Measurements from ENCODE around the gene SLC38A8. TPM values are rescaled to one million over a fixed set of nuclear protein-coding genes. Genes with fewer than 3 reads are reported as not detected.

The SLC38A8 gene
- total RNA-seq, 1 donor from 2014 or later = not detected

DNA sequence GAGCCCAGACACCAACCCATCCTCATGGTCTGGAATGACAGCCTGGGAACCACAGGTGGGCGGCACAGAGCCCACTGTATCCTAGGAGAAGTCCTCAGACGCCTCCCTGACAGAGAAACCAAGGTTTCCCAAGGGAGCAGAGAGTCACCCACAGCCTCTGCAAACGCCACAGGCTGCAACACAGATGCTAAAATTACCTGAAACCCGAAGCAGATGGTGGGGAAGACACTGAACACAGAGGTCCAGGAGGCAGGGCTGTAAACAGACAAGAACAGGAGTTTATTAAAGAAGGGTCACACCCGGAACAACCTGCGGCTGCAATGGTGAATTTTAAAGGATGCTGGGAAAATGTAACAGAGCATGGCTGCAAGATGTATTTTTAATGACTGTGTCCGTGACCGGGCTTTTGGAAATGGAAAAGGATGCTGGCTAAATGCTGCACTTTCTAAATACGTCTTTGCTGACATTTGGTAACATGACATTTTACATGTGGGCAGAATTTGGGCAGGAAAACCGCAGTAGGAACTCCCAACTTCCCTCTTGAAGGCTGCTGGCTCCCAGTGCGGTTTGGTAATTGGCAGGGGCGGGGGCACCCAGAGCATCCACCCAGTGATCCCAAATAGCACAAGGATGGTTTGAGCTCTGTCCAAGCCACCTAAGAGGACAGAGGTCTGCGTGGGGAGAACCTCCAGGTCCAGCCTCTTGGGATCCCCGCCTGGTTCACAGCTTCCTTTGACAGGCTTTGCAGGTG is 13.1 kb downstream of the SLC38A8 start:
- TF ChIP-seq, protein P1, sequence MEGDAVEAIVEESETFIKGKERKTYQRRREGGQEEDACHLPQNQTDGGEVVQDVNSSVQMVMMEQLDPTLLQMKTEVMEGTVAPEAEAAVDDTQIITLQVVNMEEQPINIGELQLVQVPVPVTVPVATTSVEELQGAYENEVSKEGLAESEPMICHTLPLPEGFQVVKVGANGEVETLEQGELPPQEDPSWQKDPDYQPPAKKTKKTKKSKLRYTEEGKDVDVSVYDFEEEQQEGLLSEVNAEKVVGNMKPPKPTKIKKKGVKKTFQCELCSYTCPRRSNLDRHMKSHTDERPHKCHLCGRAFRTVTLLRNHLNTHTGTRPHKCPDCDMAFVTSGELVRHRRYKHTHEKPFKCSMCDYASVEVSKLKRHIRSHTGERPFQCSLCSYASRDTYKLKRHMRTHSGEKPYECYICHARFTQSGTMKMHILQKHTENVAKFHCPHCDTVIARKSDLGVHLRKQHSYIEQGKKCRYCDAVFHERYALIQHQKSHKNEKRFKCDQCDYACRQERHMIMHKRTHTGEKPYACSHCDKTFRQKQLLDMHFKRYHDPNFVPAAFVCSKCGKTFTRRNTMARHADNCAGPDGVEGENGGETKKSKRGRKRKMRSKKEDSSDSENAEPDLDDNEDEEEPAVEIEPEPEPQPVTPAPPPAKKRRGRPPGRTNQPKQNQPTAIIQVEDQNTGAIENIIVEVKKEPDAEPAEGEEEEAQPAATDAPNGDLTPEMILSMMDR (conservative IDR thresholded peaks at IDR 0.05) = no peak
- H3K4me3 Mint-ChIP-seq = no peak overlapping the region
- no peak for DNase-seq (ENCODE audit: extremely low spot score, unreplicated experiment)
- H3K9me3 Mint-ChIP-seq = no peaks in the 10 kb centered on the region
- H3K4me1 Mint-ChIP-seq (ENCODE audit: unreplicated experiment) = peaks cover 11% of the 10 kb centered on the region
- H3K27ac Mint-ChIP-seq = no peak overlapping the region
- H3K36me3 Mint-ChIP-seq = no peaks in the 10 kb centered on the region
- H3K27me3 Mint-ChIP-seq = peaks cover 5% of the 10 kb centered on the region

DNA sequence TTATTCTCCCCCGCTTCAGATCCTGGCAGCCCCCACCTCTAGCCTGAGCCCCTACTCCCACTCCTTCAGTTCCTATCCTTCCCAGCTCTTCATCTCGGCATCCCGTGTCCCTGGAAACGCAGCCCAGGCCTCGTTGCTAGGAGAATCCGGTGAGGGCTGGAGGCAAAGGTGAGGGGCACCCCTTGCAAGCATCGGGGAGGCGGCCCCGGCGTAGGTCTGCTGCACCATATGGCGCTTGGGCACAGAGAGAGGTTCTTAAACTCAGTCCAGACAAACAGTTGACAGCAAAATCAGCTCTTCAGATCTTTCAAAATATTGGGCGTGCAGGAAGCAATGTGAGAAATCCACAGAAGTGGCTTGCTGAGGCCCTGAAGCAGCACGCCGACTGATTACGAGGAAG is 15.0 kb downstream of the SLC38A8 start:
- H3K4me1 Mint-ChIP-seq (ENCODE audit: unreplicated experiment) = peaks cover 20% of the 10 kb centered on the region
- DNase-seq (ENCODE audit: extremely low spot score, unreplicated experiment) = no peak
- TF ChIP-seq, protein P1 (conservative IDR thresholded peaks at IDR 0.05) = no peak
- H3K27ac Mint-ChIP-seq = peak overlapping the region; percentile 83
- H3K27me3 Mint-ChIP-seq = peaks cover 5% of the 10 kb centered on the region
- H3K36me3 Mint-ChIP-seq = no peaks in the 10 kb centered on the region
- H3K9me3 Mint-ChIP-seq = no peaks in the 10 kb centered on the region
- peak overlapping the region; percentile 74 for H3K4me3 Mint-ChIP-seq

DNA sequence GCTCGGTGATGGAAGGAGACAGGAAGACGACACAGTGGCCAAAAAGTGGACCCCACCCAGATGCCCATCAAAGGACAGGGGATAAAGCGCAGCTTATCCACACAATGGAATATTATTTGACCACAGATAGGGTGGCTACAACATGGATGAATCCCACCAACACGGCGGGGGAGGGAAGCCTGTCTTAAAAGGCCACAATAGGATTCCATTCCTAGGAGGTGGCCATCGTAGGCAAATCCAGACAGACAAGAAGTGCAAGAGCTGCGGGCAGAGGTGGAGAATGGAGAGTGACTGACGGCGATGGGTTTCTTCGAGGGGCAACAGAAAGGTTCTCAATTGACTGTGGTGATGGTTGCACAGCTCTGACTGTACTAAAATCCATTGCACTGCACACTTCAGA is 16.0 kb downstream of the SLC38A8 start:
- H3K36me3 Mint-ChIP-seq = no peaks in the 10 kb centered on the region
- peaks cover 21% of the 10 kb centered on the region for H3K4me1 Mint-ChIP-seq (ENCODE audit: unreplicated experiment)
- no peaks in the 10 kb centered on the region for H3K9me3 Mint-ChIP-seq
- TF ChIP-seq, protein P1 (conservative IDR thresholded peaks at IDR 0.05) = no peak
- H3K27ac Mint-ChIP-seq = peak overlapping the region; percentile 62
- H3K4me3 Mint-ChIP-seq = peak overlapping the region; percentile 16
- no peak for DNase-seq (ENCODE audit: extremely low spot score, unreplicated experiment)
- peaks cover 5% of the 10 kb centered on the region for H3K27me3 Mint-ChIP-seq

DNA sequence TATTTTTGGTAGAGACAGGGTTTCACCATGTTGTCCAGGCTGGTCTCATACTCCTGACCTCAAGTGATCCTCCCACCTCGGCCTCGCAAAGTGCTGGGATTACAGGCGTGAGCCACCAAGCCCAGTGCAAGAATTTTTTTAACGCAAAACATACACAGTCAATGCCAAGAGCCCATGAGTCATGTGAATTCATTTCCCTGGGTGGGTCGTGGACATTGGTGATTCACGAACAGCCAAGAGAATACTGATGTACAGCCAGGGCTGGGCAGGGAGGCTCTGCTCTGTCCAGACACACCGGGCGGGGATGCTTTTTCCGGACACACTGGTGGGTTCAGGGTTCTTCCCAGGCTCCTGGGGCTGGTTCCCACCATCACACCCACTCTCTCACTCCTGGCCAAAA is 17.7 kb downstream of the SLC38A8 start:
- TF ChIP-seq, protein P1 (conservative IDR thresholded peaks at IDR 0.05) = no peak
- Mint-ChIP-seq H3K36me3 (no peaks in the 10 kb centered on the region), H3K27me3 (no peaks in the 10 kb centered on the region), H3K4me1 (ENCODE audit: unreplicated experiment) (peaks cover 18% of the 10 kb centered on the region), H3K9me3 (no peaks in the 10 kb centered on the region), H3K4me3 (no peak overlapping the region), H3K27ac (peak overlapping the region; percentile 64)
- DNase-seq (ENCODE audit: extremely low spot score, unreplicated experiment) = no peak

DNA sequence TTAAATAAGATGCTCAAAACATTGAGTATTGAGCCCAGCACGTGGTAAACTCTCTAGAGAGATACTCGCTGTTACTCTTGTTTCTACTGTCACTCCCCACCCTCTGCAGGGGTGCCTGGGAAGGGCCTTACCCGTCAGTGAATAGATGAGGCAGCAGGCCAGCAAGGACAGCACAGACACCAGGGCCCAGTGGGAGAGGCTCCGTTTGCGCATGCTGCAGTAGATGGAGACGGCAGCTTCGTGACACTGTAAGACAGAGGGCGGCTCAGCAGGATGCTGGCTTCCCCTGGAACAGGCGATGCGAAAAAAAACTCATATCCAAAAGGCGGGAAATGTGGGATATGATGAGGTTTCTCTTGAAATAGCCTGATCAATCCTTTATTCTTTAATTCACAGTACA is 20.0 kb downstream of the SLC38A8 start:
- peaks cover 10% of the 10 kb centered on the region for H3K9me3 Mint-ChIP-seq
- no peaks in the 10 kb centered on the region for H3K36me3 Mint-ChIP-seq
- H3K27ac Mint-ChIP-seq = peak overlapping the region; percentile 59
- H3K27me3 Mint-ChIP-seq = no peaks in the 10 kb centered on the region
- DNase-seq (ENCODE audit: extremely low spot score, unreplicated experiment) = no peak
- TF ChIP-seq, protein P1 (conservative IDR thresholded peaks at IDR 0.05) = no peak
- H3K4me3 Mint-ChIP-seq = no peak overlapping the region
- peaks cover 13% of the 10 kb centered on the region for H3K4me1 Mint-ChIP-seq (ENCODE audit: unreplicated experiment)
